ENCODE data around the gene BAG3. TPM values are rescaled to one million over a fixed set of nuclear protein-coding genes. Genes with fewer than 3 reads are reported as not detected.

The BAG3 gene
- total and polyA plus RNA-seq, 2 of the 8 experiments (the other 6 are each of a cell fraction or from before 2014, with no cell fraction given): 3.5 to 13.3 TPM

DNA sequence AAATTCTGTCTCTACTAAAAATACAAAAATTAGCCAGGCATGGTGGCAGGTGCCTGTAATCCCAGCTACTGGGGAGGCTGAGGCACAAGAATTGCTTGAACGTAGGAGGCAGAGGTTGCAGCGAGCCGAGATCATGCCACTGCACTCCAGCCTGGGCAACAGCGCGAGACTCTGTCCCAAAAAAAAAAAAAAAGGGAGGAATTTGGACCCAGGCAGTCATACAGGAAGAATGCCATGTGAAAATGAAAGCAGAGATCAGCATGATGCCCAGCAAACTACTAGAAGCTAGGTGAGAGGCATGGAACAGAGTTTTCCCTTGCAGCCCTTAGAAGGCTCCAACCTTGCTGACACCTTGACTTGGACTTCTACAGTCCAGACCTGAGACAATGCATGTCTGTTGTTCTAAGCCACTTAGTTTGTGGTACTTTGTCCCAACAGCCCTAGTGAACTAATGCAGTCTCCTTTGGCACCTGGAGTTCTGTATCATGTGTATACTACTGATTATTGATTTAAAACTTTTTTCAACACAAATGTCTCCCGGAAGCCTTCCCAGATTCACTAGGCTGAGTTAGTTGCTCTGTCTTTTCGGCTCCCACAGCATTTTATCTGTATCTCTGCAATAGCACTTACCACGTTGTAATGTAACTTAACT is 10.2 kb upstream of the BAG3 start:
- Histone ChIP-seq H3K79me1 (ENCODE audit: low read depth, low read length) (no peaks in the 10 kb centered on the region), H4K5ac (ENCODE audit: insufficient read length, low read depth, low read length) (no peak overlapping the region), H3K4ac (replicated peaks; ENCODE audit: insufficient read length, low read depth, low read length) (no peak overlapping the region), H3K9me3 (ENCODE audit: insufficient read depth in 2 of 2, low read depth in 1 of 2, low read length in 1 of 2) (no peaks in the 10 kb centered on the region), H2AFZ (ENCODE audit: low read length) (no peak overlapping the region), H3K36me3 (ENCODE audit: control insufficient read depth in 2 of 4, insufficient read depth in 4 of 4, low read length in 3 of 4) (no peaks in the 10 kb centered on the region), H2BK120ac (replicated peaks; ENCODE audit: low read depth, low read length) (no peak overlapping the region), H3K23ac (ENCODE audit: insufficient read length) (no peak overlapping the region), H2BK12ac (ENCODE audit: low read depth, low read length) (no peak overlapping the region), H3K56ac (replicated peaks; ENCODE audit: insufficient read length, low read depth, low read length) (no peak overlapping the region), H3K9ac (replicated peaks in 1 of 4; ENCODE audit: extremely low read depth in 1 of 4, low read depth in 3 of 4, low read length in 3 of 4) (no peak overlapping the region), H2BK5ac (ENCODE audit: low read depth, low read length) (no peak overlapping the region), H2AK5ac (ENCODE audit: low read depth, low read length) (no peak overlapping the region), H3K79me2 (ENCODE audit: control insufficient read depth in 1 of 2, insufficient read depth in 2 of 2, low read length in 2 of 2) (no peaks in the 10 kb centered on the region), H3K14ac (ENCODE audit: insufficient read length) (no peak overlapping the region), H3K18ac (ENCODE audit: extremely low read depth, low read length) (no peak overlapping the region), H4K8ac (ENCODE audit: extremely low read depth, insufficient read depth, low read length) (no peak overlapping the region), H3K23me2 (ENCODE audit: low read depth, low read length) (no peaks in the 10 kb centered on the region; the same call in 1 of the 2 replicates), H3K27me3 (replicated peaks in 1 of 4; ENCODE audit: control insufficient read depth in 3 of 4, extremely low read depth in 1 of 4, insufficient read depth in 3 of 4, low read length in 3 of 4) (no peaks in the 10 kb centered on the region), H3K27ac (ENCODE audit: low read depth, low read length) (no peak overlapping the region), H4K20me1 (replicated peaks in 1 of 2; ENCODE audit: control insufficient read depth in 1 of 2, insufficient read depth in 2 of 2, low read length in 2 of 2) (no peaks in the 10 kb centered on the region), H2BK20ac (ENCODE audit: low read length) (no peak overlapping the region), H3K4me1 (replicated peaks in 1 of 4; ENCODE audit: control insufficient read depth in 3 of 4, insufficient read depth in 4 of 4, low read length in 3 of 4) (no peaks in the 10 kb centered on the region; a peak in 2 of 7 replicates), H3K4me2 (ENCODE audit: insufficient read depth in 1 of 2, low read depth in 2 of 2, low read length in 2 of 2) (no peak overlapping the region), H2BK15ac (ENCODE audit: low read length) (no peak overlapping the region), H3K4me3 (ENCODE audit: extremely low read depth in 1 of 4, insufficient read depth in 2 of 4, low read depth in 3 of 4, low read length in 4 of 4) (no peak overlapping the region), H4K91ac (replicated peaks; ENCODE audit: insufficient read length, low read length) (no peak overlapping the region)
- FAIRE-seq (no peak), DNase-seq (ENCODE audit: low read depth in 1 of 2, low spot score in 2 of 2) (no peak)
- POLR2A ChIA-PET (ENCODE audit: partially characterized antibody): interaction anchor here (0.6 to 1.9 kb wide), 2 partner anchors 10 to 222 kb away, joined by 3 to 6 read pairs; partner anchors contain the start of gene BAG3
- 85% methylated on average over 6 of the region's 8 CpGs; no CpG with 5 or more reads in 1 of the 2 experiments for WGBS, 2 experiments (ENCODE audit: extremely low coverage in 1 of 2, insufficient coverage in 1 of 2, insufficient read length in 1 of 2, insufficient replicate concordance in 2 of 2, low coverage in 1 of 2, low lambda C conversion rate in 2 of 2, missing lambda C conversion rate in 1 of 2)
- CTCF ChIA-PET (ENCODE audit: partially characterized antibody): interaction anchor here (0.6 to 0.7 kb wide), 2 partner anchors 31 to 1049 kb away, joined by 3 to 4 read pairs; no protein-coding TSS in a partner anchor
- TF ChIP-seq POU5F1 (IDR thresholded peaks at IDR 0.05; ENCODE audit: low read depth, low read length): no peak
- no peak for TF ChIP-seq GABPA (IDR thresholded peaks at IDR 0.05; ENCODE audit: borderline replicate concordance, insufficient read depth, low read length)
- TF ChIP-seq, protein P1, sequence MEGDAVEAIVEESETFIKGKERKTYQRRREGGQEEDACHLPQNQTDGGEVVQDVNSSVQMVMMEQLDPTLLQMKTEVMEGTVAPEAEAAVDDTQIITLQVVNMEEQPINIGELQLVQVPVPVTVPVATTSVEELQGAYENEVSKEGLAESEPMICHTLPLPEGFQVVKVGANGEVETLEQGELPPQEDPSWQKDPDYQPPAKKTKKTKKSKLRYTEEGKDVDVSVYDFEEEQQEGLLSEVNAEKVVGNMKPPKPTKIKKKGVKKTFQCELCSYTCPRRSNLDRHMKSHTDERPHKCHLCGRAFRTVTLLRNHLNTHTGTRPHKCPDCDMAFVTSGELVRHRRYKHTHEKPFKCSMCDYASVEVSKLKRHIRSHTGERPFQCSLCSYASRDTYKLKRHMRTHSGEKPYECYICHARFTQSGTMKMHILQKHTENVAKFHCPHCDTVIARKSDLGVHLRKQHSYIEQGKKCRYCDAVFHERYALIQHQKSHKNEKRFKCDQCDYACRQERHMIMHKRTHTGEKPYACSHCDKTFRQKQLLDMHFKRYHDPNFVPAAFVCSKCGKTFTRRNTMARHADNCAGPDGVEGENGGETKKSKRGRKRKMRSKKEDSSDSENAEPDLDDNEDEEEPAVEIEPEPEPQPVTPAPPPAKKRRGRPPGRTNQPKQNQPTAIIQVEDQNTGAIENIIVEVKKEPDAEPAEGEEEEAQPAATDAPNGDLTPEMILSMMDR (IDR thresholded peaks at IDR 0.05; ENCODE audit: control extremely low read depth in 1 of 3, insufficient read depth in 1 of 3, low read depth in 1 of 3, low read length in 3 of 3): no peak
- no peak for TF ChIP-seq RXRA (IDR thresholded peaks at IDR 0.05; ENCODE audit: insufficient read depth, low read depth, low read length)
- no peak for TF ChIP-seq SP4 (IDR thresholded peaks at IDR 0.05; ENCODE audit: low read length)
- no peak for TF ChIP-seq KDM1A (IDR thresholded peaks at IDR 0.05; ENCODE audit: borderline replicate concordance, low read length)
- TF ChIP-seq BRCA1 (IDR thresholded peaks at IDR 0.05; ENCODE audit: low read depth, low read length): no peak
- no peak for TF ChIP-seq CHD1 (IDR thresholded peaks at IDR 0.05; ENCODE audit: low read depth, low read length)
- no peak for TF ChIP-seq SUZ12 (IDR thresholded peaks at IDR 0.05; ENCODE audit: low read length)
- TF ChIP-seq POLR2AphosphoS5 (IDR thresholded peaks at IDR 0.05; ENCODE audit: low read depth, low read length): no peak

Data from H1 (cell line).